GM13977 (cell line): ENCODE data around the gene CRAT.

Source experiments
- DNase-seq: peaks from one replicate; pipeline ENCODE4 v3.0.0; 2012; ENCODE audit warnings: low spot score
- in situ Hi-C: fragments of 300-500 bp; cut with MboI; formaldehyde crosslinking; loops from one replicate; pipeline ENCODE4 v1.12.0; 2022; ENCODE audit warnings: low sequenced_read_pairs, low pct_unique_long_range_greater_than_20kb, mixed read lengths, inconsistent platforms; ENCODE audit not compliant: unreplicated experiment
- TF ChIP-seq, protein P1 (sequence below): IDR thresholded peaks from 2 replicates; pipeline ENCODE4 v1.5.1; 2012; ENCODE audit warnings: mild to moderate bottlenecking, control low read depth; ENCODE audit not compliant: insufficient read depth; ENCODE audit errors: extremely low read depth, missing control alignments

Gene CRAT

DNA sequence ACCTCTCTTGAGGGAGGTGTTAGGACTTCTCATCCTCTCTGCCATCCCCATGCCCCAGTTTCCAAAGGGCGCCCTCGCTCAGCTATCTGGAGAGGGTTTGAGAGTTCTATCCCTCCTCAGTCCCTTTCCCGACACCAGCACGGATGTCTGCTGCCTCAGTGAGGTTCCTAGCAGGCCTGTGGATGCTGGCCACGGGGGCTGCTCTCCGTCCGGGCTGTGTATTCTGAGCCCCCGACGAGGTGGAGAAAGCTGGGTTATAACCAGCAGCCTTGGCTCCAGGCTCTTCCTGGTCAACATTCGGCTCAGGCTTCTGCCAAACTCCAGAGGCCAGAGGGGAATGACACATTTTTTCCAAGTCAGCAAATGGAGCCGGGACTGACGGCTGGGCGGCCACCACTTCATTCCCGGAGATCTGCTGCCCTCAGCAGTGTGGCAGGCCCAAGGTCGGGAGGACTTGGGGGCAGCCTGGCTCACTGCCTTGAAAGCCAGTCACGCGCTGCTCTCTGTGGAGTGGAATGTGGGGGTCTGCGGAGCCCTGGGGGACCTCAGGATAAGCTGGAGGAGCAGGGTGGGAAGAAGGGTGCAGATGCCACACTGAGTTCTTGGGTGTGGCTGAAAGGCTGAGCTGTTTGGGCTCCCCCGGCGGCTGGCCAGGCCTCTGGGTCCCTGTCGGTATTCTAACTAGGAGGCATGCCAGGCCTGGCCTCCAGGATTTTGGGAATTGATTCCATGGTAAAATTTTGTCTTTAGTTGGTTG is 28.1 kb upstream of the CRAT start:
- DNase-seq = no peak
- in situ Hi-C loops = loop anchor here (10.0 to 25.0 kb wide), 2 partner anchors 476 to 649 kb away; no protein-coding TSS in a partner anchor
- TF ChIP-seq, protein P1, sequence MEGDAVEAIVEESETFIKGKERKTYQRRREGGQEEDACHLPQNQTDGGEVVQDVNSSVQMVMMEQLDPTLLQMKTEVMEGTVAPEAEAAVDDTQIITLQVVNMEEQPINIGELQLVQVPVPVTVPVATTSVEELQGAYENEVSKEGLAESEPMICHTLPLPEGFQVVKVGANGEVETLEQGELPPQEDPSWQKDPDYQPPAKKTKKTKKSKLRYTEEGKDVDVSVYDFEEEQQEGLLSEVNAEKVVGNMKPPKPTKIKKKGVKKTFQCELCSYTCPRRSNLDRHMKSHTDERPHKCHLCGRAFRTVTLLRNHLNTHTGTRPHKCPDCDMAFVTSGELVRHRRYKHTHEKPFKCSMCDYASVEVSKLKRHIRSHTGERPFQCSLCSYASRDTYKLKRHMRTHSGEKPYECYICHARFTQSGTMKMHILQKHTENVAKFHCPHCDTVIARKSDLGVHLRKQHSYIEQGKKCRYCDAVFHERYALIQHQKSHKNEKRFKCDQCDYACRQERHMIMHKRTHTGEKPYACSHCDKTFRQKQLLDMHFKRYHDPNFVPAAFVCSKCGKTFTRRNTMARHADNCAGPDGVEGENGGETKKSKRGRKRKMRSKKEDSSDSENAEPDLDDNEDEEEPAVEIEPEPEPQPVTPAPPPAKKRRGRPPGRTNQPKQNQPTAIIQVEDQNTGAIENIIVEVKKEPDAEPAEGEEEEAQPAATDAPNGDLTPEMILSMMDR = no peak

DNA sequence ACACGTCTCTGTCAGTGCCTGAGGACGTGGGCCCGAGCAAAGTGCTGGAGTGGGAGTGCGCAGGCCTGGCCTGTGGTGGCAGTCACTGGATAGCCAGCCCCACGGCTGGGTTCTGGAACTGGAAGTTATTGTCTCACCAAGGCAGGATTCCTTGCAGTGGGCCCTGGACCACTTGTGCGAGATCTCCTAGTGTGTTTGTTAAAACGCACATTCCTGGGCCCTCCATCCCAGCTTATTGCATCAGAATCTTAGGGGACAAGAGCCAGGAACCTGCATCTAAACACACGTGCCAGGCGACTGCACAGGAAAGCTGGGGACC is 27.5 kb upstream of the CRAT start:
- no peak for DNase-seq
- in situ Hi-C loops = loop anchor here (10.0 to 25.0 kb wide), 2 partner anchors 477 to 649 kb away; no protein-coding TSS in a partner anchor
- TF ChIP-seq, protein P1 = no peak

DNA sequence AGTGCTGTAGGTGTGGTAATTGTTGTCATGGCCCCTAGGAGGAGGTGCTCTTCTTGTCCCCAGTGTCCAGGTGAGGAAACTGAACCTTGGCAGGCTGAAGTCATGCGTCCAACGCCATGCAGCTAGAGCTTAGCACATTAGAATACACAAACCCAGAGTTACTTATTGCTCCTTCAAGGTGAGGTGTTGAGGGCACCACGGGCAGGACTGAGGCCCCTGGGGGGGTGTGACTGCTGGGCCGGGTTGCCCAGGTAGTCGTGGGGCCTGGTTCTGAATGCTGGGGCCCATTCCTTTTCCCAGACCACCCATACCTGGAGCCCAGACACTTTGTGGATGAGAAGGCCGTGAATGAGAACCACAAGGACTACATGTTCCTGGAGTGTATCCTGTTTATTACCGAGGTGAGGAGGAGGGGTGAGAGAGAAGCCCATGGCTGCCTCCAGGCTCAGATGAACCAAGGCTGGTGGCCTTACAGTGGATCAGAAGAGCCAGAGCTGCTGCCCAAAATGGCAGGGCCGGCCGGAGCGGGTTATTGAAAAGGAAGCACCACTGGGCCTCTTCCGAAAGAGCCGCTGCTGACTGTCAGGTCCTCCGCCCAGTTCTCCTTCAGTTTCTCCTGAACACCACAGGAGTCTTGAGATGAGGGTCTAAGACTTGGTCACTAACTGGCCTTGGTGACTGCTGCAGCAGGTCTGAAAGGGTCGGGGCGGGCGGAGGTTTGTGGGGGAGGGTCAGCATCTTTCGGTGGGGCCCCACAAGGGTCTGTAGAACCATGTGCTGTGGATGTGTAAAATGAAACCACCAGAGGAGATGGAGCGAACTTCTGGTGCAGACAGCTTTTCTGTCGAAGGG is 26.9 kb upstream of the CRAT start:
- in situ Hi-C loops = loop anchor here (10.0 to 25.0 kb wide), 2 partner anchors 477 to 650 kb away; no protein-coding TSS in a partner anchor
- TF ChIP-seq, protein P1 = no peak
- no peak for DNase-seq

DNA sequence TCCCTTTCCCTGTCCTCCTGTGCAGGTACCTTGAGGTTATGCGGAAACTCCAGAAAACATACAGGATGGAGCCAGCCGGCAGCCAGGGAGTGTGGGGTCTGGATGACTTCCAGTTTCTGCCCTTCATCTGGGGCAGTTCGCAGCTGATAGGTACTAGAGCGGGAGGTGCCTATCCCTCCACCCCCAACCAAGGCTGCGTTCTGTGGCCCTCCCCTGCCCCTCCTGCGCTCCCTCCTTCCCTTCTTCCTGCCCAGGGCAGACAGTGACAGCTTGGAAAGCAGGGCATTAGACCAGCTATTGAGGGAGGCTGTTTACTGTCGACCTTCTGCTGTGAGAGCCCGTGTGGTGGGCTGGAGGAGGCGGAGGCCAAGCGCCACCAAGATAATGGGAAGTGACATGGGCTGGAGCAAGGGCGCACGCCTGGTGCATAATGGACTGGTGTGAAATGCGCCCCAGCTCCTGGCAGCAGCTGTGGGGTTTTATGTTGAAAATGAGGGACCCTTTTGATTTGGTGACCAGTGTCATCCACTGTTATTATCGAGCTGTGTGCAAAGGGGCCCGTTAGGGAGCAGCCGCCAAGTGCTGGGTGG is 25.9 kb upstream of the CRAT start:
- TF ChIP-seq, protein P1 = no peak
- DNase-seq = no peak
- in situ Hi-C loops = loop anchor here (10.0 to 25.0 kb wide), 2 partner anchors 478 to 651 kb away; no protein-coding TSS in a partner anchor

DNA sequence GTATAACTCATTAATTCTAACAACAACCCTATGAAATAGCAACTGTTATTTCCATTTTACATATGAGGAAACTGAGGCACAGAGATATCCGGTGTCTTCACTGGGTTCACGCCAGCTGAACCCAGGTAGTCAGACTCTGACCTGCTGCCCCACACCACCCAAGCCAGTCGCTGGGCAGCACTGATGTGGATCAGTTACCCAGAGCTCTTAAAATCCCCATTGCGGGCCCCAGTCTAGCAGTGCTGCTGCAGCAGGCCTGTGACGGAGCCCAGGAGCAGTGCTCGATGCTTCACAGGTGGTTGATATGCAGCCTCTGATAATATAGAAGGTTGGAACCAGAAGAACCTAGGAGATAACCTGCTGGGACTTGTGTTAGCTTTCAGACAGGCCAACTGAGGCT is 24.9 kb upstream of the CRAT start:
- TF ChIP-seq, protein P1 = no peak
- in situ Hi-C loops = loop anchor here (10.0 to 25.0 kb wide), 2 partner anchors 479 to 652 kb away; no protein-coding TSS in a partner anchor

DNA sequence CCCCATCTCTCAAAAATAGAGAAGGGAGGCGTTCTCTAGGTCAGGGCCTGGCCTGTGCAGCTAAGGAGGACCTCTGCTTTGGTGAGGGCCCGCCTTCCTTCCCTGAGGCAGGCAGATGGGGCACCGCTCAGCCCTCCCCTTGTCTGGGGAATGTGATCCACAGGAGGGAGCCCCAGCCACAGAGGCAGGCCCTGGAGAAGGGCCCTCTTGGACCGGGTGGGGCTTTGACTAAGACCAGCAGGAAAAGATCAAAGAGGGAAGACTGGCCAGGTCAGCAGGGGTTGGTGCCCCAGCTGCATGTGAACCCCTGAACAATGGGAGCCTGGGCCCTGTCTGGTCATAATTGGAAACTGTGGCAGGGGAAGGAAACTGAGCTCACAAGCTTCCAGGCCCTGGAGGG is 22.5 kb upstream of the CRAT start:
- TF ChIP-seq, protein P1 = no peak
- no peak for DNase-seq
- in situ Hi-C loops = loop anchor here (10.0 to 25.0 kb wide), 2 partner anchors 482 to 654 kb away; no protein-coding TSS in a partner anchor

More for the DNA sequence above, 24.9 kb upstream of the CRAT start:
- no peak for DNase-seq
